Upper lobe of left lung (tissue), 6 donors: Measurements from ENCODE around the gene LBH. TPM values are rescaled to one million over a fixed set of nuclear protein-coding genes. Genes with fewer than 3 reads are reported as not detected.
A peak's percentile ranks its signal among the peaks of the same experiment; 100 is the strongest.

Source experiments
- ATAC-seq, 2 donors: fragments of 200-7000 bp; cut with Tn5 transposase; one replicate each; pipeline ENCODE4 v1.9.1; 2022; ENCODE audit warnings: mild to moderate bottlenecking in 2 of 2, moderate library complexity in 2 of 2; ENCODE audit not compliant: low FRiP score in 2 of 2
- DNase-seq, 2 donors: peaks; one replicate each; pipeline ENCODE4 v3.0.0-alpha.2; 2019 to 2020
- H3K27ac ChIP-seq, 4 donors: fragments of 200-600 bp; sonication (generic); one replicate each; pipeline ENCODE4 v1.5.1; 2016 to 2019
- H3K27me3 ChIP-seq, 4 donors: fragments of 200-600 bp; sonication (generic); one replicate each; pipeline ENCODE4 v1.5.1; 2017 to 2019
- H3K36me3 ChIP-seq, 4 donors: fragments of 200-600 bp; sonication (generic); one replicate each; pipeline ENCODE4 v1.5.1; 2016 to 2019
- H3K4me1 ChIP-seq, 4 donors: fragments of 200-600 bp; sonication (generic); one replicate each; pipeline ENCODE4 v1.5.1; 2018 to 2019
- H3K4me3 ChIP-seq, 4 donors: fragments of 200-600 bp; sonication (generic); one replicate each; pipeline ENCODE4 v1.5.1; 2017 to 2019; ENCODE audit warnings: mild to moderate bottlenecking in 2 of 4, moderate library complexity in 1 of 4
- H3K9me3 ChIP-seq, 4 donors: fragments of 200-600 bp; sonication (generic); one replicate each; pipeline ENCODE4 v1.5.1; 2018 to 2019
- EP300 ChIP-seq, 4 donors: sonication (generic); formaldehyde crosslinking; IDR thresholded peaks; one replicate each; pipeline ENCODE4 v1.5.1; 2017; ENCODE audit warnings: antibody characterized with exemption in 4 of 4, control low read depth in 2 of 4
- POLR2A ChIP-seq, 4 donors: fragments of 450-650 bp; IDR thresholded peaks; one replicate each; pipeline ENCODE4 v1.5.1; 2016 to 2017; ENCODE audit warnings: antibody characterized with exemption in 4 of 4, mild to moderate bottlenecking in 2 of 4
- POLR2AphosphoS5 ChIP-seq, 2 donors: sonication (generic); formaldehyde crosslinking; IDR thresholded peaks; one replicate each; pipeline ENCODE4 v1.5.1; 2017; ENCODE audit warnings: antibody characterized with exemption in 2 of 2
- WGBS, 2 donors: methylation state at CpG; one replicate each; pipeline ENCODE4 v1.1.5; 2017 to 2018; 5-methylcytosine and 5-hydroxymethylcytosine counted together
- total RNA-seq, 6 donors: library from RNA; depleted of rRNA in 4 of 6; stranded (reverse); fragments of >200 nt in 4 of 6; gene quantifications; one replicate each; pipeline versions ENCODE4 v1.1.0 to v1.2.1, GENCODE V29; 2016 to 2021
- TF ChIP-seq, protein P1 (sequence below), 6 experiments: fragments of 450-650 bp in 4 of 6; fragments of 200-600 bp in 2 of 6; sonication (generic) in 2 of 6; IDR thresholded peaks; one replicate each; pipeline ENCODE4 v1.5.1; 2016 to 2019; ENCODE audit warnings: antibody characterized with exemption in 6 of 6
- donor health status: DM: no; HTN: no; CAD: no; lungs with moderate emphysema.
- donor health status: DM: no; HTN: yes; CAD: no; lungs with severe emphysema.

Gene LBH
- total RNA-seq, 6 donors from 2014 or later = 45.6 to 270 (median 154) TPM

DNA sequence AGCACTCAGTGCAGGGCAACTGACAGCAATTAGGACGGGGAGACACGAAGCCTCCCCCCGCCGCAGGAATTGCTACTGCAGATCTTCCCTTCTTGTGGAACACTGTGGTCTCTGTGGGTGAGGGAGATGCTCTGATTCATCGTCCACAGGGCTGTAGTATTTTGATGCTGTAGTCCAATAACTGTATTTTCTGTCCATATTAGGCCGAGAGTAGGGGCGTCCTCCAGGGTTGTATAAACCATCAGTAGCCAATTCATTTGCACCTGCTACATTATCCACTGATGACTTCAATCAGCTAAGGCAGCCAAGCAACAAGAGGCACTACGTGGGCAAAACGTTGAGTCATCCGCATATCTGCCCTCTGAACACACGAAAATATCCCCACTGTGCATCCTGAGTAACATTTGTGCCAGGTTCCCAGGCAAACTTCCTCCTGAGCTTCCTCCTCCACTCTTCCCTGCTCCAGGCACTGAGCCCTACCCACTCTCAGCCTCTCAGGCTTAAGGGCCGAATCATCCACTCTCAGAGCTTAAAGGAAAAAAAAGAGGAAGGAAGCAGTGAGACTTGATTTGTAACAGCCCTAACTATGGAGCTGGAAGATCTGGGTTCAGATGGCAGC lies 62.1 kb downstream of the LBH start:
- Histone ChIP-seq H3K27ac (no peak overlapping the region), H3K36me3 (no peaks in the 10 kb centered on the region), H3K27me3 (no peaks in the 10 kb centered on the region), H3K4me3 (no peak overlapping the region), H3K4me1 (peaks cover 0 to 10% (median 4%) of the 10 kb centered on the region in 4 donors), H3K9me3 (no peaks in the 10 kb centered on the region)
- WGBS, 2 donors = 57 to 61% methylated on average over 11 to 12 of the region's 12 CpGs
- TF ChIP-seq POLR2A (IDR thresholded peaks at IDR 0.05) = no peak
- TF ChIP-seq POLR2AphosphoS5 (IDR thresholded peaks at IDR 0.05) = no peak
- TF ChIP-seq EP300 (IDR thresholded peaks at IDR 0.05) = no peak
- TF ChIP-seq, protein P1, sequence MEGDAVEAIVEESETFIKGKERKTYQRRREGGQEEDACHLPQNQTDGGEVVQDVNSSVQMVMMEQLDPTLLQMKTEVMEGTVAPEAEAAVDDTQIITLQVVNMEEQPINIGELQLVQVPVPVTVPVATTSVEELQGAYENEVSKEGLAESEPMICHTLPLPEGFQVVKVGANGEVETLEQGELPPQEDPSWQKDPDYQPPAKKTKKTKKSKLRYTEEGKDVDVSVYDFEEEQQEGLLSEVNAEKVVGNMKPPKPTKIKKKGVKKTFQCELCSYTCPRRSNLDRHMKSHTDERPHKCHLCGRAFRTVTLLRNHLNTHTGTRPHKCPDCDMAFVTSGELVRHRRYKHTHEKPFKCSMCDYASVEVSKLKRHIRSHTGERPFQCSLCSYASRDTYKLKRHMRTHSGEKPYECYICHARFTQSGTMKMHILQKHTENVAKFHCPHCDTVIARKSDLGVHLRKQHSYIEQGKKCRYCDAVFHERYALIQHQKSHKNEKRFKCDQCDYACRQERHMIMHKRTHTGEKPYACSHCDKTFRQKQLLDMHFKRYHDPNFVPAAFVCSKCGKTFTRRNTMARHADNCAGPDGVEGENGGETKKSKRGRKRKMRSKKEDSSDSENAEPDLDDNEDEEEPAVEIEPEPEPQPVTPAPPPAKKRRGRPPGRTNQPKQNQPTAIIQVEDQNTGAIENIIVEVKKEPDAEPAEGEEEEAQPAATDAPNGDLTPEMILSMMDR (IDR thresholded peaks at IDR 0.05) = no peak
- peak; percentile 44 to 56 for ATAC-seq
- DNase-seq = peak in 1 of 2 donors; percentile 56

DNA sequence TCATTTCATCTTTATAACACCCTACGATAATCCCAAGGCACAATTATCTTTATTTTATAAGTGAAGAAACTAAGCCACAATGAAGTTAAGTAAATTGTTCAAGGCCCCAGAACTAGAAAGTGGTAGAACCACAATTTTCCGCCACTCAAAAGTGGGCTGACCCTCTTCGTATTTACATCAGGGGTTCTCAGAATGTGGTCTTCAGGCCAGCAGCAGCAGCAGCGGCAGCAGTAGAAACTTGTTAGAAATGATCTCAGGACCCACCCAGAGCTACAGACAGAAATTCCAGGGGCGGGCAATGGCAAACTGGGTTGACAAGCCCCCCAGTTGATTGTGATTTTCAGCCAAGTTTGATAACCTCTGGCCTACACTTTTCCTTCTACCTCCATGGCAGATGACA lies 62.8 kb downstream of the LBH start:
- H3K4me3 ChIP-seq = no peak overlapping the region
- 78 to 89% methylated on average over 5 of the region's 5 CpGs for WGBS, 2 donors
- DNase-seq (no peak), ATAC-seq (no peak)
- H3K36me3 ChIP-seq = no peaks in the 10 kb centered on the region
- H3K27ac ChIP-seq = no peak overlapping the region
- no peak for TF ChIP-seq POLR2AphosphoS5 (IDR thresholded peaks at IDR 0.05)
- no peak for TF ChIP-seq POLR2A (IDR thresholded peaks at IDR 0.05)
- TF ChIP-seq, protein P1 (IDR thresholded peaks at IDR 0.05) = no peak
- no peak for TF ChIP-seq EP300 (IDR thresholded peaks at IDR 0.05)
- peaks cover 0 to 9% (median 4%) of the 10 kb centered on the region in 4 donors for H3K4me1 ChIP-seq
- H3K9me3 ChIP-seq = no peaks in the 10 kb centered on the region
- H3K27me3 ChIP-seq = no peaks in the 10 kb centered on the region

DNA sequence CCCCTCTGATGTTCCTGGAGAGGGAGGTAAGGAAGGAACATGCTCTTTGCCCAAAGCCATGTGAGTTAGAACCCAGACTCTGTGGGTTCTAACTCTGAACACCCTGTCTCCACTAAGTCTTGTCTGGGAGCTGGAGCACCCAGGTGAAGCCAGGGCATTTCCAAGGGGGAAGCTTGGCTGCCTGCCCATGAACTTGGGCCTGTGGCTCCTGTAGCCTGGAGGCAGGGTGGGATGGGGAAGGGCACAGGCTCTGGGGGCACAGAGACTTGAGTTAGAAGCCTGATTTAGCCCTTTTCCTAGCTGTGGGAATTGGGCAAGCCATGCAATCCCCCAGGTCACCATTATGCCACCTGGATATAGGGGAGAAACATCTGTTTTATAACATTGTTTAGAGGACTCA lies 65.2 kb downstream of the LBH start:
- H3K27ac ChIP-seq = no peak overlapping the region
- H3K9me3 ChIP-seq = no peaks in the 10 kb centered on the region
- ATAC-seq (no peak), DNase-seq (no peak)
- H3K27me3 ChIP-seq = no peaks in the 10 kb centered on the region
- no peaks in the 10 kb centered on the region for H3K36me3 ChIP-seq
- H3K4me3 ChIP-seq = no peak overlapping the region
- no peak for TF ChIP-seq POLR2AphosphoS5 (IDR thresholded peaks at IDR 0.05)
- no peak for TF ChIP-seq EP300 (IDR thresholded peaks at IDR 0.05)
- TF ChIP-seq POLR2A (IDR thresholded peaks at IDR 0.05) = no peak
- TF ChIP-seq, protein P1 (IDR thresholded peaks at IDR 0.05) = no peak
- H3K4me1 ChIP-seq = peaks cover 0 to 19% (median 10%) of the 10 kb centered on the region in 4 donors

DNA sequence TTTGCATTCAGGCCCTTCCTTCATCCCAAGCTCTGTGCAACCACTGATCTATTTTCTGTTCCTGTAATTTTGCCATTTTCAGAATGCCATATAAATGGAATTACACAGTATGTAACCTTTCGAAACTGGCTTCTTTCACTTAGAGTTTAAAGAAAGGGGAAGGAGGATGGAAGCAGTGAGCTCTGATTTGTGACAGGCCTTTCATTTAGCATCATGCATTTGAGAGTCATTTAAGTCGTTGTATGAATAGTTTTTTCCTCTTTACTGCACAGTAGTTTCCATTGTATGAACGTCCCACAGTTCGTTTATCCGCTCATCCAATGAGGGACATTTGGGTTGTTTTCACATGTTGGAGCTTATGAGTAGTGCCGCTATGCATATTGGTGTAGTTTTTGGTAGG lies 67.0 kb downstream of the LBH start:
- no peak overlapping the region for H3K27ac ChIP-seq
- WGBS, 2 donors = 86 to 91% methylated on average over 6 of the region's 6 CpGs
- no peak for TF ChIP-seq POLR2AphosphoS5 (IDR thresholded peaks at IDR 0.05)
- TF ChIP-seq, protein P1 (IDR thresholded peaks at IDR 0.05) = no peak
- no peak for TF ChIP-seq POLR2A (IDR thresholded peaks at IDR 0.05)
- TF ChIP-seq EP300 (IDR thresholded peaks at IDR 0.05) = no peak
- no peak for ATAC-seq
- no peak for DNase-seq
- H3K4me3 ChIP-seq = no peak overlapping the region
- no peaks in the 10 kb centered on the region for H3K9me3 ChIP-seq
- H3K4me1 ChIP-seq = peaks cover 0 to 15% (median 9%) of the 10 kb centered on the region in 4 donors
- H3K27me3 ChIP-seq = no peaks in the 10 kb centered on the region
- no peaks in the 10 kb centered on the region for H3K36me3 ChIP-seq

DNA sequence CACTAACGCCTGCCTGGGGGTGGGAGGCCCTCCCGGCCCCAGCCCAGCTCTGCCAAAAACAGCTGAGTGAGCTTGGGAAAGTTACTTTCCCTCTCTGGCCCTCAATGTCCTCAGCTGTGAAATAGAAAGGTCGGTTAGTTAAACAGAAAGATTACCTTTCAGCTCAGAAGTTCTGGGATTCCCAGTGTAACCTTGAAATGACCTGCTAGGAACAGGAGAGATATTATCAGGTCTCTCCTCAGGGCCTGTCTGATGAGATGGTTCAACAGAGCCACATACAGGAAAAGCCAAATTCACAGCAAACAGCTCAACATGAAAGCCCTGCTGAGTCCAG lies 68.8 kb downstream of the LBH start:
- 71 to 88% methylated on average over 1 to 3 of the region's 3 CpGs for WGBS, 2 donors
- ATAC-seq = no peak
- Histone ChIP-seq H3K27me3 (no peaks in the 10 kb centered on the region), H3K4me1 (peaks cover 0 to 10% (median 6%) of the 10 kb centered on the region in 4 donors), H3K27ac (peak overlapping the region; percentile 32 to 73 (median 54)), H3K9me3 (no peaks in the 10 kb centered on the region), H3K4me3 (no peak overlapping the region), H3K36me3 (no peaks in the 10 kb centered on the region)
- TF ChIP-seq POLR2A (IDR thresholded peaks at IDR 0.05) = no peak
- TF ChIP-seq, protein P1 (IDR thresholded peaks at IDR 0.05) = no peak
- no peak for TF ChIP-seq EP300 (IDR thresholded peaks at IDR 0.05)
- TF ChIP-seq POLR2AphosphoS5 (IDR thresholded peaks at IDR 0.05) = no peak
- no peak for DNase-seq
